ENCODE measurements around the gene CACNG7. TPM values are rescaled to one million over a fixed set of nuclear protein-coding genes. Genes with fewer than 3 reads are reported as not detected.

CACNG7 gene
- total RNA-seq, 1 experiment from 2014 or later, result 22.7 TPM

GRCh38 chr19:53957448-53958167 lies 48.5 kb downstream of the CACNG7 start:
- no peak overlapping the region for H4K8ac ChIP-seq (replicated peaks; ENCODE audit: insufficient read length, low read depth, low read length)
- no peak overlapping the region for H4K91ac ChIP-seq (ENCODE audit: insufficient read length, low read depth, low read length)
- peak overlapping the region; percentile 75 for H2BK120ac ChIP-seq (ENCODE audit: low read depth, low read length, poor library complexity, severe bottlenecking)
- no peaks in the 10 kb centered on the region for H3K79me2 ChIP-seq (ENCODE audit: insufficient read depth, low read length)
- Mint-ChIP-seq H3K27ac (peak overlapping the region; percentile 75 to 94 (median 84)), H3K36me3 (ENCODE audit: insufficient read depth in 1 of 3, low read depth in 3 of 3) (peaks cover 0 to 4% (median 0%) of the 10 kb centered on the region in 3 experiments; a peak in 2 of 7 replicates), H3K4me1 (peaks cover 44 to 59% of the 10 kb centered on the region in 2 experiments), H3K27me3 (ENCODE audit: low read depth) (peaks cover 50% of the 10 kb centered on the region), H3K9me3 (peaks cover 0 to 3% of the 10 kb centered on the region in 2 experiments; a peak in 1 of 5 replicates), H3K4me3 (peak overlapping the region; percentile 32 to 94)
- no peaks in the 10 kb centered on the region for H3K9me3 ChIP-seq (ENCODE audit: control insufficient read depth, low read depth, low read length)
- peak overlapping the region; percentile 65 for H2BK20ac ChIP-seq (ENCODE audit: low read depth, low read length, poor library complexity, severe bottlenecking)
- peaks cover 41% of the 10 kb centered on the region for H3K23me2 ChIP-seq (ENCODE audit: insufficient read length, low read depth, low read length, poor library complexity, severe bottlenecking)
- H2AFZ ChIP-seq (ENCODE audit: low read length), result no peak overlapping the region
- no peaks in the 10 kb centered on the region for H3K79me1 ChIP-seq (ENCODE audit: insufficient read depth, low read depth, low read length, poor library complexity, severe bottlenecking)
- peak overlapping the region; percentile 87 for H3K27ac ChIP-seq (ENCODE audit: insufficient read length, low read depth, low read length)
- peak overlapping the region; percentile 99 for H3K4me2 ChIP-seq (ENCODE audit: insufficient read depth, insufficient read length, low read length)
- H3K4me1 ChIP-seq (ENCODE audit: insufficient read depth, low read length), result peaks cover 5% of the 10 kb centered on the region
- peak; percentile 63 for DNase-seq
- TF ChIP-seq CTCF (conservative IDR thresholded peaks at IDR 0.05), result peak; percentile 19; the same call in 1 of the 3 replicates
- no peak overlapping the region for H2BK15ac ChIP-seq (ENCODE audit: low read depth, low read length)
- peak overlapping the region; percentile 11 for H2BK5ac ChIP-seq (ENCODE audit: insufficient read length, low read length)
- H2BK12ac ChIP-seq (ENCODE audit: insufficient read length, low read depth, low read length), result peak overlapping the region; percentile 96
- H3K4ac ChIP-seq (ENCODE audit: low read depth, low read length), result peak overlapping the region; percentile 68; the same call in 1 of the 2 replicates
- peak overlapping the region; percentile 43 for H3K56ac ChIP-seq (ENCODE audit: insufficient read length, low read depth, low read length)
- peak overlapping the region; percentile 56 for H3K9ac ChIP-seq (ENCODE audit: extremely low read depth, insufficient read length, low read length)
- H4K5ac ChIP-seq (ENCODE audit: insufficient read length, low read depth, low read length), result peak overlapping the region; percentile 97
- H2AK5ac ChIP-seq (ENCODE audit: insufficient read length, low read length), result peak overlapping the region; percentile 52
- no CpG with 5 or more reads among the region's 15 CpGs for WGBS (ENCODE audit: extremely low coverage, insufficient read length, low lambda C conversion rate)
- peak overlapping the region; percentile 73 for H3K18ac ChIP-seq (ENCODE audit: insufficient read length, low read depth, low read length)
- peak overlapping the region; percentile 96 for H3T11ph ChIP-seq (ENCODE audit: low read length)
- H3K27me3 ChIP-seq (ENCODE audit: insufficient read depth, low read length), result no peaks in the 10 kb centered on the region; the same call in 1 of the 2 replicates
- no peak overlapping the region for H3K23ac ChIP-seq (ENCODE audit: insufficient read length, low read depth, low read length)
- H4K20me1 ChIP-seq (ENCODE audit: control insufficient read depth, insufficient read depth, insufficient read length), result no peaks in the 10 kb centered on the region
- H3K14ac ChIP-seq (ENCODE audit: insufficient read depth, low read length), result peak overlapping the region; percentile 82; the same call in 1 of the 2 replicates
